AG09309 (cell line): ENCODE results near the gene HERC4.
"Not testable (repeated sequence)": the region's sequence is repeated elsewhere in the genome, so short reads cannot be mapped to it uniquely, and the experiment has no call there.

Experiments
- DNase-seq: peaks from one replicate; pipeline ENCODE4 v3.0.0-alpha.2; 2010; ENCODE audit warnings: low read depth
- H3K4me3 ChIP-seq: 2 replicates; pipeline ENCODE4 v1.5.1; 2011; ENCODE audit warnings: mild to moderate bottlenecking, low read depth, low read length, moderate library complexity; ENCODE audit not compliant: control insufficient read depth
- TF ChIP-seq, protein P1 (sequence below): IDR thresholded peaks from 2 replicates; pipeline ENCODE4 v1.5.1; 2011; ENCODE audit warnings: mild to moderate bottlenecking, low read depth, low read length, inconsistent platforms; ENCODE audit not compliant: insufficient read depth, control insufficient read depth; ENCODE audit errors: missing control alignments

HERC4 gene

DNA sequence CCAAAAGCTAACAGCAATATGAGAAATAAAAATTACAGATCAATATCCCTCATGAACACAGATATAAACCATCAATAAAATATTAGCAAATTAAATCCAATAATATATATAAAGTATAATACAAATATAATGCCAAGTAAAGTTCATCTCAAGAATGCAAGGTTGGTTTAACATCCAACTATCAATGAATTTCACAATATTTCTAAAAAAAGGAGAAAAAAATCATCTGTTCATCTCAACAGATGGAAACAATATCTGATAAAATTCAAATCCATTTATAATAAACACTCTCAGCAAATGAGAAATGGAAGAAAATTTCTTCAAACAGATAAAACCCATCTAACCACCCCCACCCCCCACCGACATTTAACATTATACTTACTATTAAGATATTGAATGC lies 103.8 kb downstream of the HERC4 start:
- DNase-seq, result no peak
- no peak overlapping the region for H3K4me3 ChIP-seq
- TF ChIP-seq, protein P1, sequence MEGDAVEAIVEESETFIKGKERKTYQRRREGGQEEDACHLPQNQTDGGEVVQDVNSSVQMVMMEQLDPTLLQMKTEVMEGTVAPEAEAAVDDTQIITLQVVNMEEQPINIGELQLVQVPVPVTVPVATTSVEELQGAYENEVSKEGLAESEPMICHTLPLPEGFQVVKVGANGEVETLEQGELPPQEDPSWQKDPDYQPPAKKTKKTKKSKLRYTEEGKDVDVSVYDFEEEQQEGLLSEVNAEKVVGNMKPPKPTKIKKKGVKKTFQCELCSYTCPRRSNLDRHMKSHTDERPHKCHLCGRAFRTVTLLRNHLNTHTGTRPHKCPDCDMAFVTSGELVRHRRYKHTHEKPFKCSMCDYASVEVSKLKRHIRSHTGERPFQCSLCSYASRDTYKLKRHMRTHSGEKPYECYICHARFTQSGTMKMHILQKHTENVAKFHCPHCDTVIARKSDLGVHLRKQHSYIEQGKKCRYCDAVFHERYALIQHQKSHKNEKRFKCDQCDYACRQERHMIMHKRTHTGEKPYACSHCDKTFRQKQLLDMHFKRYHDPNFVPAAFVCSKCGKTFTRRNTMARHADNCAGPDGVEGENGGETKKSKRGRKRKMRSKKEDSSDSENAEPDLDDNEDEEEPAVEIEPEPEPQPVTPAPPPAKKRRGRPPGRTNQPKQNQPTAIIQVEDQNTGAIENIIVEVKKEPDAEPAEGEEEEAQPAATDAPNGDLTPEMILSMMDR, result no peak

DNA sequence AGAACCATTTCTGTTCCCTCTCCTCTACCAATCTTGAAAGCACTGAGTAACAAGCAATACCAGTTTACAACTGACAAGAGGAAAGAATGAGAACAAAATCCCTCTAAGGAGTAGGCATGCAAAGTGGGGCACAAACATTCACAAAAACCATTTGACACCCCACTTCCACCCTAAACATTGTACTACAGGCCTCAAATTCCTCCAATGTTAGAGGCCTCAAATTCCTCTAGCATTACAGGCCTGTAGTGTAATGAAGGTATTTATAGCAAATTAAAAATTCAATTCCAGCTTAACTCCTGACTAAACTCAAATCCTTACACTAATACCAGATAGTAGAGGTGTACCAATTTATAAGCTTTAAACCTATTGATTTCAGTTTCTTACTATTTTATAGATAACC lies 105.2 kb downstream of the HERC4 start:
- H3K4me3 ChIP-seq, result no peak overlapping the region

DNA sequence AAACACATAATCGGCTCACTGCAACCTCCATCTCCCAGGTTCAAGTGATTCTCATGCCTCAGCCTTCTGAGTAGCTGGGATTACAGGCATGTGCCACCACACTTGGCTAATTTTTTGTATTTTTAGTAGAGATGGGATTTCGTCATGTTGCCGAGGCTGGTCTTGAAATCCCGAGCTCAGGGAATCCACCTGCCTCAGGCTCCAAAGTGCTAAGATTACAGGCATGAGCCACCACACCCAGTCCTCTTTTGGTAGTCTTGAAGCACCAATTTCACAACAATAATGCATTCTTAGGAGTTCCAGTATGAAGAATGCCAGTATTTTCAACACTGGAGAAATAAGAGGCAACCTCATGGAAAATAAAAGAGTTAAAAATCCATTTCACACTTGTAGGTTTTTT lies 109.0 kb downstream of the HERC4 start:
- H3K4me3 ChIP-seq, DNase-seq: not testable (repeated sequence)

More for the DNA sequence above, 105.2 kb downstream of the HERC4 start:
- DNase-seq, result no peak
- TF ChIP-seq, protein P1, result no peak

DNA sequence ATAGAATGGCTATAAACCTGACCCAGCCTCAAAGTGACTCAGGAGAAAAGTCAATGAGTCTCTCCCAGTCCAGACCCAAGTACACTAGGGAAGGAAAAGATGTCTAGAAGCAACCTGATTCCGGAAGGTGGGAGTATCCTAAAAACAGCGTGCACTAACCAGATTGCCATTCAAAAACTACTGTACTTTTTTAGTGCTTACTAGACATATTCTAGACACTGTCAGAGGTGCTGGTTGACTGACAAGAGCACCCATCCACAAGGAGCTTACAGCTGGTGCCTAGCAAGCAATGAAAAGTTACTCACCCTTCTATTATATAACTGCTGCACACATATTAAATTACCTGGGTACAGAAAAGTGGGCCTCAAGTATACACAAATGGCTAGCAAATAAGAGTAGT lies 109.6 kb downstream of the HERC4 start:
- TF ChIP-seq, protein P1, result no peak
- no peak overlapping the region for H3K4me3 ChIP-seq
- no peak for DNase-seq

DNA sequence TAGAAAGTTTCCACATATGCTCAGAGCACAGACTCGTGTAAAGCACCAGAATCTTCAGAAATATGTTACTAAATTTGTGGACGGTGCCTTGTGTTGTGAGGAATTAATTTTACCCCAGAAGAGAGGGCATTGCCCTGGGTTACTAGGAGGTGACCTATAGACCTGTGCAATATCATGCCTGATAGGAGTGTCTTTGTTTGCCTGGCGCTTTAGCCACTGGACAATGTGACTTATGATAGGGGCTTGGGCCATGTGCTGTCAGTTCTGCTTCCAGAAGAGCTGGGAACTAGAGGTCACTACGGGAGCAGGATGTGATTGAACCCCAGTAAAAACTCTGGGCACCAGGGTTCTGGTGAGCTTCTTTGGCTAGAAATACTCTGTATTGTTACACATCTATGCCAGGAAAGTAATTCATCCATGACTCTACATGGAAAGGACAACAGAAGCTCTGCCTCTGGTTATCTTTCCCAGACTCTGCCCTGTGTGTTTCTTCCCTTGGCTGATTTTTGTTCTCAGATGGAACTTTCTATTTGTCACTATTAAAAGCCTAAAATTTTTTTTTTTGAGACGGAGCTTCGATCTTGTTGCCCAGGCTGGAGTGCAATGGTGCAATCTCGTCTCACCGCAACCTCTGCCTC lies 115.1 kb downstream of the HERC4 start:
- H3K4me3 ChIP-seq, result no peak overlapping the region
- no peak for DNase-seq
- TF ChIP-seq, protein P1, result no peak

DNA sequence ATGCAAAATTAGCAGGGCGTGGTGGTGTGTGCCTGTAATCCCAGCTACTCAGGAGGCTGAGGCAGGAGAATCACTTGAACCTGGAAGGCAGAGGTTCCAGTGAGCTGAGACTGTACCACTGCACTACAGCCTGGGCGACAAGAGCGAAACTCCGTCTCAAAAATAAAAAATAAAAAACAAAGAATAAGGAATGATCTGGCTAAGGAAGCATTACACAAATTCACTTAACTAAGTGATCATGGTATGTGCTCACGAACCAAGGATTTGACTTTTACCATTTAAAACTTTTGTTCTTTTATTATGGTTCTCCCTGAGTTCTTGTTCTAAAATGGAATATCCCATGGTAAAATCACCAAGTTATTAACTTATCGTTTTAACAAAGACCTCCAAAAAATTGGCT lies 119.5 kb downstream of the HERC4 start:
- TF ChIP-seq, protein P1, result no peak
- no peak for DNase-seq
- H3K4me3 ChIP-seq, result no peak overlapping the region

DNA sequence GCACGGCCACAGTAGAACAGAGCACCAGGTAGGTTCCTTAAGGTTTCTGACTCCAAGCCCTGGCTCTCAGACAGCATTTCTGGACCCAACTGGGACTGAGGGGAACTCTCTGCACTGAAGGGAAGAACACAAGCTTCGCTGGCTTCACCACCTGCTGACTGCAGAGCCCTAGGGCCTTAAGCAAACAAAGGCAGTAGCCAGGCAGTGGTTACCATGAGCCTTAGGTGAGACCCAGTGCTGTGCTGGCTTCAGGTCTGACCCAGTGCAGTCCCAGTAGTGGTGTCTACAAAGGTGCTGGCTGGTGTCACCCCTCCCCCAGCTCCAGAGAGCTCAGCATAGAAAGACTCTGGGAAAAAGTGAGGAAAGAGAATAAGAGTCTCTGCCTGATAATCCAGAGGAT lies 131.2 kb downstream of the HERC4 start:
- TF ChIP-seq, protein P1, result no peak
- DNase-seq, result no peak

More for the DNA sequence above, 131.2 kb downstream of the HERC4 start:
- no peak overlapping the region for H3K4me3 ChIP-seq
